ENCODE results near the gene CADM2. TPM values are rescaled to one million over a fixed set of nuclear protein-coding genes. Genes with fewer than 3 reads are reported as not detected.

CADM2 gene
- total RNA-seq, 1 experiment from 2014 or later: not detected

GRCh38 chr3:86037916-86038315 lies 1079.1 kb downstream of the CADM2 start:
- in situ Hi-C loops (cut with HindIII; ENCODE audit: low pct_unique_long_range_greater_than_20kb, low sequenced_read_pairs): no loop called here
- DNase-seq (ENCODE audit: low read depth): no peak

GRCh38 chr3:86046436-86047136 lies 1087.8 kb downstream of the CADM2 start:
- no peak for DNase-seq (ENCODE audit: low read depth)
- in situ Hi-C loops (cut with HindIII; ENCODE audit: low pct_unique_long_range_greater_than_20kb, low sequenced_read_pairs): no loop called here

GRCh38 chr3:86047161-86047560 lies 1088.4 kb downstream of the CADM2 start:
- in situ Hi-C loops (cut with HindIII; ENCODE audit: low pct_unique_long_range_greater_than_20kb, low sequenced_read_pairs): no loop called here
- no peak for DNase-seq (ENCODE audit: low read depth)

GRCh38 chr3:86051058-86051457 lies 1092.3 kb downstream of the CADM2 start:
- in situ Hi-C loops (cut with HindIII; ENCODE audit: low pct_unique_long_range_greater_than_20kb, low sequenced_read_pairs): no loop called here
- no peak for DNase-seq (ENCODE audit: low read depth)

GRCh38 chr3:86056032-86056431 lies 1097.2 kb downstream of the CADM2 start:
- DNase-seq (ENCODE audit: low read depth): no peak
- in situ Hi-C loops (cut with HindIII; ENCODE audit: low pct_unique_long_range_greater_than_20kb, low sequenced_read_pairs): no loop called here

GRCh38 chr3:86056962-86057361 lies 1098.2 kb downstream of the CADM2 start:
- no peak for DNase-seq (ENCODE audit: low read depth)
- in situ Hi-C loops (cut with HindIII; ENCODE audit: low pct_unique_long_range_greater_than_20kb, low sequenced_read_pairs): no loop called here

GRCh38 chr3:86073799-86074198 lies 1115.0 kb downstream of the CADM2 start:
- no peak for DNase-seq (ENCODE audit: low read depth)
- in situ Hi-C loops (cut with HindIII; ENCODE audit: low pct_unique_long_range_greater_than_20kb, low sequenced_read_pairs): no loop called here

GRCh38 chr3:86087160-86087871 lies 1128.5 kb downstream of the CADM2 start:
- in situ Hi-C loops (cut with HindIII; ENCODE audit: low pct_unique_long_range_greater_than_20kb, low sequenced_read_pairs): no loop called here
- DNase-seq (ENCODE audit: low read depth): no peak

GRCh38 chr3:86104154-86104553 lies 1145.4 kb downstream of the CADM2 start:
- in situ Hi-C loops (cut with HindIII; ENCODE audit: low pct_unique_long_range_greater_than_20kb, low sequenced_read_pairs): no loop called here
- DNase-seq (ENCODE audit: low read depth): no peak

- DNase-seq (ENCODE audit: low read depth): no peak
- in situ Hi-C loops (cut with HindIII; ENCODE audit: low pct_unique_long_range_greater_than_20kb, low sequenced_read_pairs): no loop called here
These were observed 1150.6 kb downstream of the CADM2 start for GRCh38 chr3:86109434-86109833.
